PFSK-1 (cell line): ENCODE results near the gene ANKRD2.

Experiments used
- FOXP2 ChIP-seq: optimal IDR thresholded peaks from 2 replicates; pipeline ENCODE3; 2011; ENCODE audit warnings: borderline replicate concordance, control low read depth, inconsistent platforms; ENCODE audit not compliant: insufficient read depth; ENCODE audit errors: extremely low read length, extremely low read depth
- POLR2AphosphoS5 ChIP-seq: IDR thresholded peaks from 2 replicates; pipeline ENCODE4 v1.6.1; 2012; ENCODE audit warnings: low read depth, mild to moderate bottlenecking, control low read depth, low read length, moderate library complexity
- SIN3A ChIP-seq: IDR thresholded peaks from 2 replicates; pipeline ENCODE4 v1.6.1; 2012; ENCODE audit warnings: mild to moderate bottlenecking, low read length, moderate library complexity, borderline replicate concordance; ENCODE audit not compliant: insufficient read depth
- TAF1 ChIP-seq: IDR thresholded peaks from 2 replicates; pipeline ENCODE4 v1.6.1; 2012; ENCODE audit warnings: low read length, control low read depth, borderline replicate concordance; ENCODE audit not compliant: insufficient read depth
- TF ChIP-seq, protein P1 (sequence below), 2 experiments: IDR thresholded peaks; 2 replicates each; pipeline versions ENCODE4 v1.6.1 to v1.8.0; 2011 to 2012; ENCODE audit warnings: low read depth in 2 of 2, low read length in 2 of 2, control low read depth in 1 of 2, inconsistent platforms in 1 of 2, mild to moderate bottlenecking in 1 of 2, moderate library complexity in 1 of 2; ENCODE audit not compliant: insufficient read depth in 1 of 2

ANKRD2 gene

DNA sequence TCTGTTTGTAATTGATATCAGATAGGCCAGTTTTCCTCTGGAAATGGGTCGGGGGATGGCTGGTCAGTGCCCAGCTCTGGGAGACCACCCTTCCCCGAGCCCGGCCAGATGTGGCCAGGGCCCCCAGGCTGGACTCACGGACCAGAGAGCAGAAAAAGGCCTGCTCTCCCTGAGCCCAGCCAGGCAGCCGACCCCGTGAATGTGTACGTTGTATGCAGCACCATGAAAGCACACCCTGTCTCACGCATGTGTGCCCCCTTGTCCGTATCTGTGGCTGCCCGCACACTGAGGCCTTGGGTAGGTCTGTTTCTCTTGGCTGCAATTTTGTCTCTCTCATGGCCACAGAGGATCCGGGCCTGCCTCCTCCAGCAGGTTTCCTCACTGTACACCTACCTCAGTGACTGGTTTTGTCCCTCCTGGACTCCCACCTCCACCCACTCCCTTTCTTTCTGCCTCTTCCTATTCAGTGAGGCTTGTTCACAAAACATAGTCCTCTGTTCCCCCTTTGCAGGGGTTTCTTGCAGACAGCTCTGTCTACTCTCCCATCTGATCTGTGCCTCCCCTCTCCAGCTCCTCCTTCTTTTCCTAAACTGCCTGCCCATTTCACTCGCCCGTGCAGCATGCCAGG is 23.6 kb upstream of the ANKRD2 start:
- no peak for TF ChIP-seq SIN3A
- TF ChIP-seq FOXP2 = no peak

DNA sequence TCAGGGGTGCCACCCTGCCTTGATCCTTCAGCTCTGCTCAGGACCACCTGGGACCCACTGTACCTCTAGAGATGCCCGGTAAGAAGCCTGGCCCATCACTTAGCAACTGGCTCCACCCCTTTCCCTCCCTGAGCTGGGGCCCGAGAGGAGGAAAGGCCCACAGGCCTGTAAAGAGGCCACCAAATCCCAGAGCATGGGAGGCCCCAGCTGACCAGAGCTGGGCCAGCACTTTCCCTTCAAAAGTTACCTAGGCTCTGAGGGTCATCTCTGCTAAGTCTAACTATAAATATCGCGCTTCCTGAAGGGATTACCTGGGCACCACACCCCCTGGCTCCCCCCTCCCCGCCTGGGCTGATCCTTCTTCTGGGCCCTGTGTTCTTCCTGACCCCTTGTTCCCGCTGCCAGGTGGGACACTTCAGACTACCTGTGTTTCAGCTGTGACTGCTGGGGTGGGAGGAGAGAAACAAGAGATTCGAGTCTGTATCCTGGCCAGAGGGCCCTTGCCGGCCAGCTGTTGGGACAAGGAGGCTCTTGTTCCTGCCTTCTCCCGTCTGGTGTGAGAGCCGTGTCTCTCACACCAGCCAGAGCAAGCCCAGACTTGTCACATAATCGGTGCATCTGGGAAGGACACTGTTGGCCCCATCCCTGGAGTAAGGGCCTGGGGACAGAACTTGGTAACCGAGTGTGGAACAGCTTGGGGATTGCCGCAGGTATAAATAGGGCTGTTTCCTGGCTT is 22.8 kb upstream of the ANKRD2 start:
- TF ChIP-seq, protein P1, sequence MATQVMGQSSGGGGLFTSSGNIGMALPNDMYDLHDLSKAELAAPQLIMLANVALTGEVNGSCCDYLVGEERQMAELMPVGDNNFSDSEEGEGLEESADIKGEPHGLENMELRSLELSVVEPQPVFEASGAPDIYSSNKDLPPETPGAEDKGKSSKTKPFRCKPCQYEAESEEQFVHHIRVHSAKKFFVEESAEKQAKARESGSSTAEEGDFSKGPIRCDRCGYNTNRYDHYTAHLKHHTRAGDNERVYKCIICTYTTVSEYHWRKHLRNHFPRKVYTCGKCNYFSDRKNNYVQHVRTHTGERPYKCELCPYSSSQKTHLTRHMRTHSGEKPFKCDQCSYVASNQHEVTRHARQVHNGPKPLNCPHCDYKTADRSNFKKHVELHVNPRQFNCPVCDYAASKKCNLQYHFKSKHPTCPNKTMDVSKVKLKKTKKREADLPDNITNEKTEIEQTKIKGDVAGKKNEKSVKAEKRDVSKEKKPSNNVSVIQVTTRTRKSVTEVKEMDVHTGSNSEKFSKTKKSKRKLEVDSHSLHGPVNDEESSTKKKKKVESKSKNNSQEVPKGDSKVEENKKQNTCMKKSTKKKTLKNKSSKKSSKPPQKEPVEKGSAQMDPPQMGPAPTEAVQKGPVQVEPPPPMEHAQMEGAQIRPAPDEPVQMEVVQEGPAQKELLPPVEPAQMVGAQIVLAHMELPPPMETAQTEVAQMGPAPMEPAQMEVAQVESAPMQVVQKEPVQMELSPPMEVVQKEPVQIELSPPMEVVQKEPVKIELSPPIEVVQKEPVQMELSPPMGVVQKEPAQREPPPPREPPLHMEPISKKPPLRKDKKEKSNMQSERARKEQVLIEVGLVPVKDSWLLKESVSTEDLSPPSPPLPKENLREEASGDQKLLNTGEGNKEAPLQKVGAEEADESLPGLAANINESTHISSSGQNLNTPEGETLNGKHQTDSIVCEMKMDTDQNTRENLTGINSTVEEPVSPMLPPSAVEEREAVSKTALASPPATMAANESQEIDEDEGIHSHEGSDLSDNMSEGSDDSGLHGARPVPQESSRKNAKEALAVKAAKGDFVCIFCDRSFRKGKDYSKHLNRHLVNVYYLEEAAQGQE (IDR thresholded peaks at IDR 0.05; ENCODE audit: insufficient read depth in 1 of 2, low read depth in 2 of 2, low read length in 2 of 2) = no peak
- no peak for TF ChIP-seq SIN3A
- no peak for TF ChIP-seq FOXP2
- TF ChIP-seq POLR2AphosphoS5 = no peak
- no peak for TF ChIP-seq TAF1

DNA sequence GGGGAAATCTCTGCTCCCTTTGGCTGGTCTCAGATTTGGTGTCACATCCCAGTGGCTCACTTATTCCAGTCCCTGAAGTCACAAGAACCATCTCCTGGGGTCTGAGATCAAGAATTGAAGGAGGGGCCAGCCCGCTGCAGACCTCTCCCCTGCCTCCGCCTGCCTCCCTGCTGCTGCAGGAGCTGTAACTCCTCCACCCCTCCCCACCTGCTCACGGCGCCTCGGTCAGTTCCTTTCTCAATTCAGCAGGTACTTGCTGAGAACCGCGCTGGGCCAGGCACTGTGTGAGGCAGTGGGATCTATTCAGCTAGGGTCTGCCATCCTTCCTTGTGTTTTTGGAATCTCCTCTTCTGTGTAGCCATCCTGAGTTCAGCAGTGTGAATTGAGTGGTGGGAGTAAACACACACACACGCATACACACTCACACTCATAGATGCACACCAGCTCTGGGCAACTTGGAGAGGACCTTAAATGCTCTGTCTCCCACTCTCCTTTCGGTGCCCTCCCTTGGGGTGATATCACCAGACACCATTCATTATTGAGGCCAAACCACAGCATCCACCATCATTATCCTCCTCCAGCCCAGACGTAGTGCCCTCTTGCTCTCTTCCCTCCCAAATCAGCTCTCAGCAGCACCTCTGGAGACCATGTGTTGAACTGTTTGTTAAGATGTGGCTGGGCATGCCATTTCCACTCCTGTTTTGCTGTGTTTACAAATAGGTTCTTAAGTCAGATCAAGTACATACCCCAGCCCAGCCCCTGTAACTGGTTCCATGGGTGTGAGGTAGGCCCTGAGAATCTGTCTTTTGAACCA is 22.0 kb upstream of the ANKRD2 start:
- TF ChIP-seq TAF1 (no peak), SIN3A (no peak), FOXP2 (no peak), POLR2AphosphoS5 (no peak)
- TF ChIP-seq, protein P1 (IDR thresholded peaks at IDR 0.05; ENCODE audit: insufficient read depth in 1 of 2, low read depth in 2 of 2, low read length in 2 of 2) = no peak

DNA sequence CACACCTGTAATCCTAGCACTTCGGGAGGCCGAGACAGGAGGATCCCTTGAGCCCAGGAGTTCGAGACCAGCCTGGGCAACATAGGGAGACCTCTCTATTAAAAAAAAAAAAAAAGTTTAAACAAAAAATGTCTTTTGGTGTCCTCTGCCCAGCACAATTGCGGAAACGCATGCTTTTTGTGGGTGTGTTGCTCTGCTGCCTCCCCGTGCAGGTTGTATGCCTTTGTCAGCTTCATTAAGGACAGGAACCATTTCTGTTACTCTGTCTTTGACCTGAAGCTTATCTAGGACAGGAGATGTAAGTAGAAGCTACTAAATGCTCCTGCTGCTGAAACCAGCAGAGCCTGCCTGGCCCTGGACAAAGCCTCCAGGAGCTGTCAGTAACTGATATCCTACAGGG is 21.3 kb upstream of the ANKRD2 start:
- no peak for TF ChIP-seq FOXP2
- TF ChIP-seq SIN3A = no peak
- no peak for TF ChIP-seq TAF1
- TF ChIP-seq, protein P1 (IDR thresholded peaks at IDR 0.05; ENCODE audit: insufficient read depth in 1 of 2, low read depth in 2 of 2, low read length in 2 of 2) = no peak
- no peak for TF ChIP-seq POLR2AphosphoS5

DNA sequence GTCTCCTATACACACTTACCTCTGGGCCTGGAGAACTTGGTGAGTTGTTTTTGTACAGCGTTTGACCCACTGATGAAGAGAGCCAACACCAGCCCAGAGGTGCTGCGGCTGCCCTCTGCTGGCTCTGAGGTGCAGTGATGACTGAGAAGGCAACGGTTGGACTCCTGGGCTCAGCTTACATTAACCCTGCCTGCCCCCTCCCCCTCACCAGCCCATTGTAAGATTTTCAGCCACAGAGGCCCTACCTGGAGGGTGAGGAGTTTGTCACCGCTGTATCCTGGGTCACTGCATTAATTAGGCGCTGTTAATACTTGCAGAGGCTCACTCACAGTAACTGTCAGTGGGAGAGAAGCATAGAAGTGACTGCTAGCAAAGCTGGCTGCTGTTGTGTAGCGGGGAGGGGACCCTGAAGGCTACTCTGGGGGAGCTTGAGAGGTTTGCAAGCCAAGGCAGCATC is 19.0 kb upstream of the ANKRD2 start:
- TF ChIP-seq, protein P1 (IDR thresholded peaks at IDR 0.05; ENCODE audit: insufficient read depth in 1 of 2, low read depth in 2 of 2, low read length in 2 of 2) = no peak
- TF ChIP-seq POLR2AphosphoS5 = no peak
- TF ChIP-seq TAF1 = no peak
- TF ChIP-seq FOXP2 = peak; percentile 58
- no peak for TF ChIP-seq SIN3A
